DLD1 (cell line): ENCODE measurements around the gene DICER1.

Source experiments
- in situ Hi-C: cut with HindIII; loops from 2 replicates; pipeline ENCODE4 v1.10.0; 2017; ENCODE audit warnings: low sequenced_read_pairs

DICER1 gene

GRCh38 chr14:95043732-95044462 lies 113.4 kb downstream of the DICER1 start:
- in situ Hi-C loops: no loop called here

- in situ Hi-C loops: no loop called here
Measured at GRCh38 chr14:95043314-95043713, 114.0 kb downstream of the DICER1 start.

- in situ Hi-C loops: no loop called here
Measured at GRCh38 chr14:95041477-95042020, 115.8 kb downstream of the DICER1 start.

DNA sequence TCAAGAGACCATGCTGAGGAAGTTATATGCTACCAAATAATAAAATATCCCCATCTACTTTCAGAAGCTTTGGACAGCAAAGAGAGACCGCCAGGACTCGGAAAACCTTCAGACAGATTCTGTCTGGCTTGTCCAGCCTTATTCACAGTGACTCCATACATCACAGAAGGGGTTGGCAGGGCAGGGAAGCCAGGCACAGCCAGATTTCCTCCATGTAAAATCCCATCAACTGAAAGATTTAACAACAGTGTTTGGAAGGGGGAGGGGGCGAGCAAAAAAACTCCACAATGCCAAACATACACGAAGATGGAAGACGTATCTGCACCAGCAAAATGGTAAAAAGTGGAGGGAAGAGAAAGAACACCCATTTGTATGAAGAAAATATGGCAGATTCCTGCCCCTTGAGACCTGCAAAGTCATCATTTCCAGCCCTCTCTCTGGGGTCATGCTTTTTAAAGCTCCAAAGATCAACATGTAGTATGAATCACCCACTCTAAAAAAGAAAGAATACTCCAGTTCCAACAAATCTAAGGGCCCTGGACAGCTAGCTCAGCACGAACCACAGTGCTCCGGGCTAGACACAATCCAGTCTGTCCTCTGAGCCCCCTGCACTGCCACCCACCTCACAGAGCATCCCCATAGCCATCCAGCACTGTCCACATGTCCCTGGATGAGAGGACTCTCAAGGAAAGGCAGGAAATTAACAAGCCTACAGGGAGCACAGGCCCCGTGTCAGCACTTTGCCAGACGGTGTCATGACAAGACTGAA lies 116.4 kb downstream of the DICER1 start:
- in situ Hi-C loops: no loop called here

GRCh38 chr14:95039993-95040348 lies 117.4 kb downstream of the DICER1 start:
- in situ Hi-C loops: no loop called here

DNA sequence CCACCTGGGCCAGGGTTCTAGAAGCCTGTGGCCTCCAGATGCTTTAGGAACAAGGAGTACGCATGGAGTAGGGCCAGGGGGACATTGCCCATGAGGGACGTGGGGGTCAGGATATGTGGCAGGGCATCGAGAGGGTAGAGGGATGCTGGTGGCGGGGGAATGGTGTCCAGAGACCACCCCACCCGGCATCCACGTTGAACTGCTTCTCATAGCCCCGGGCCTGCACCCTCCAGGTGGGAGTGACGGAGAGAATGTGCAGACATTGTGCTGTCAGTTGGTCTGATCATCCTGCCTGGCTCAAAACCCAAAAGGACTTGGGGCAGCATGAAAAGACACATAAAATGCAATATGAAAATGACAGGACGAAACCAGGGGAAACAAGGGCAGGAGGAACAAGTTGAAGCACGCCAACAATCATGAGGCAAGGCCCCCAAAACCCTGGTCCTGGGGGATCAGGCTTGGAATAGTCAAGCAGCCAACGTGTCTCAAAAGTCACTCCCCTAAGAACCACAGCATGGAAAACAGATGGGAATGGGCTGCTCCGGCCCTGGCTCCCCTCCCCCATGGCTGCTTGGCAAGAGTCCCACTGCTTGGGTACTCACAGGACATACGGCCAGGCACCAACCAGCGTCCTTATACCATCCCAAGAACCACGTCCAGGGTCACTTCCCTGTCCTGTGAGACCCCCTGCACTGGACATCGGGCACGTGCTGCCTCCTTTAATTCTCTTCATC lies 117.9 kb downstream of the DICER1 start:
- in situ Hi-C loops: no loop called here

DNA sequence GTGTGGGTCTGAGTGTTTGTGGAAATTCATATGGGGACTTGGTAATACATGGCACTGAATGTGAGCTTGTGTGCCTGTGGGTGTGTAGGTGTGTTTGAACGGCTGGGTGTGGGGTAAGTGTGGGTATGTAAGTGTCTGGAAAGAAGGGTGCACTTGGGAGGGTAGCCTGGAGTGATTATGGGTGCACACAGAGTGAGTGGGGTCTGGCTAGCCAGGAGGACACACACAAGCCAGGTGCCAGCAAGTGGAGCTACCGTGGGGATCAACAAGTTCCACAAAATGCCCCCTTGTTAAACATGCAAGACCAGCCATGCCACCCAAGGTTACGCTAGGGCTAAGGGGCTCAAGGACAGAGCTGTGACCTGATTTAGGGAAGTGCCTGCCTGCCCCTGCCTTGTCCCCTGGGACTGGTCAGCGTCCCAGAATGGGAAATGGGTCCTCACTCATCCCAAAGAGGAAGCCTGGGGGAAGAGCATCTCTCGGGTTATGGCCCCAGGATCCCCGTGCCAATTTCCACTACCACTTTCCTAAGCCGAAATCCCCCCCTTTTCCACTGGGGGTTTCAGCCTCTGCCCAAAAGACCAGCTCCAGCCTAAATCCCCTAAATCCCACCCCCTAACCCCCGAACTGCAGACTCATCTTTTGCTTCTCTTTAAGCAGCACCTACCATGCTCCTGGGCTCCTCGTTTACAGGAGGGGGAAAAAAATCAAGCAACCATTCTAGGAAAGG lies 118.6 kb downstream of the DICER1 start:
- in situ Hi-C loops: no loop called here

- in situ Hi-C loops: no loop called here
Measured at GRCh38 chr14:95037273-95037672, 120.1 kb downstream of the DICER1 start.
